Tibial artery (tissue), 4 donors: ENCODE results near the gene CACTIN.

Experiments used
- DNase-seq, 2 donors: peaks; one replicate each; pipeline ENCODE4 v3.0.0-alpha.2; 2019
- H3K27ac ChIP-seq, 2 donors: fragments of 200-600 bp; sonication (generic) in 1 of 2; 1 replicate in 1 of 2; 2 replicates in 1 of 2; pipeline ENCODE4 v1.5.1; 2018 to 2019; ENCODE audit warnings: mild to moderate bottlenecking in 1 of 2
- H3K27me3 ChIP-seq, 2 donors: fragments of 200-600 bp; sonication (generic) in 1 of 2; one replicate each; pipeline versions ENCODE4 v1.5.1 to v1.6.0; 2016 to 2019
- H3K36me3 ChIP-seq, 3 donors: fragments of 200-600 bp; sonication (generic) in 2 of 3; one replicate each; pipeline ENCODE4 v1.5.1; 2016 to 2019; ENCODE audit warnings: mild to moderate bottlenecking in 2 of 3
- H3K4me1 ChIP-seq, 4 donors: fragments of 200-600 bp; sonication (generic) in 2 of 4; 1 replicate in 3 of 4; 2 replicates in 1 of 4; pipeline ENCODE4 v1.5.1; 2016 to 2019
- H3K4me3 ChIP-seq, 2 donors: fragments of 200-600 bp; sonication (generic) in 1 of 2; 1 replicate in 1 of 2; 2 replicates in 1 of 2; pipeline ENCODE4 v1.5.1; 2018 to 2019; ENCODE audit warnings: mild to moderate bottlenecking in 2 of 2
- H3K9me3 ChIP-seq, 3 donors: fragments of 200-600 bp; sonication (generic) in 1 of 3; one replicate each; pipeline ENCODE4 v1.5.1; 2016 to 2019
- CTCF ChIP-seq, 2 experiments: fragments of 200-600 bp in 1 of 2; fragments of 450-650 bp in 1 of 2; IDR thresholded peaks; one replicate each; pipeline ENCODE4 v1.5.1; 2017 to 2019; ENCODE audit warnings: antibody characterized with exemption in 2 of 2, mild to moderate bottlenecking in 1 of 2, moderate library complexity in 1 of 2
- intact Hi-C: fragments of 100-400 bp; cut with DNase I; formaldehyde crosslinking; loops from one replicate; pipeline ENCODE4 v1.15.0; 2023; ENCODE audit warnings: low total_unique reads

CACTIN gene

GRCh38 chr19:3609779-3610719 is 16.5 kb downstream of the CACTIN start:
- peaks cover 9 to 45% (median 24%) of the 10 kb centered on the region in 3 donors for H3K36me3 ChIP-seq
- H3K27ac ChIP-seq = peak overlapping the region; percentile 96 to 97
- no peaks in the 10 kb centered on the region for H3K27me3 ChIP-seq
- H3K4me3 ChIP-seq = no peak overlapping the region
- H3K4me1 ChIP-seq = peaks cover 0 to 50% (median 38%) of the 10 kb centered on the region in 4 donors
- TF ChIP-seq CTCF (IDR thresholded peaks at IDR 0.05) = no peak
- intact Hi-C loops = loop anchor here (10.0 kb wide), 1 partner anchor 145 kb away; no protein-coding TSS in a partner anchor
- no peaks in the 10 kb centered on the region for H3K9me3 ChIP-seq
- no peak for DNase-seq

- peak overlapping the region; percentile 7 to 19 for H3K4me3 ChIP-seq
- H3K4me1 ChIP-seq = peaks cover 0 to 63% (median 49%) of the 10 kb centered on the region in 4 donors
- peaks cover 9 to 33% (median 24%) of the 10 kb centered on the region in 3 donors for H3K36me3 ChIP-seq
- intact Hi-C loops = loop anchor here (10.0 kb wide), 1 partner anchor 144 kb away; no protein-coding TSS in a partner anchor
- no peaks in the 10 kb centered on the region for H3K27me3 ChIP-seq
- no peak for TF ChIP-seq CTCF (IDR thresholded peaks at IDR 0.05)
- DNase-seq = peak in 1 of 2 donors; percentile 83
- peak overlapping the region; percentile 96 to 97 for H3K27ac ChIP-seq
- no peaks in the 10 kb centered on the region for H3K9me3 ChIP-seq
These were observed 17.8 kb downstream of the CACTIN start for GRCh38 chr19:3608750-3609322.

GRCh38 chr19:3608079-3608641 is 18.4 kb downstream of the CACTIN start:
- H3K27ac ChIP-seq = peak overlapping the region; percentile 96 to 97
- no peak for DNase-seq
- no peaks in the 10 kb centered on the region for H3K9me3 ChIP-seq
- no peak for TF ChIP-seq CTCF (IDR thresholded peaks at IDR 0.05)
- H3K27me3 ChIP-seq = no peaks in the 10 kb centered on the region
- H3K36me3 ChIP-seq = peaks cover 9 to 26% (median 22%) of the 10 kb centered on the region in 3 donors
- intact Hi-C loops = loop anchor here (10.0 kb wide), 1 partner anchor 143 kb away; no protein-coding TSS in a partner anchor
- H3K4me1 ChIP-seq = peaks cover 0 to 69% (median 56%) of the 10 kb centered on the region in 4 donors
- H3K4me3 ChIP-seq = peak overlapping the region; percentile 84 to 88

GRCh38 chr19:3607303-3608078 is 19.1 kb downstream of the CACTIN start:
- TF ChIP-seq CTCF (IDR thresholded peaks at IDR 0.05) = no peak
- intact Hi-C loops = loop anchor here (10.0 kb wide), 1 partner anchor 143 kb away; no protein-coding TSS in a partner anchor
- Histone ChIP-seq H3K9me3 (no peaks in the 10 kb centered on the region), H3K27ac (peak overlapping the region; percentile 96 to 97), H3K4me1 (peaks cover 0 to 76% (median 59%) of the 10 kb centered on the region in 4 donors), H3K4me3 (peak overlapping the region; percentile 84 to 88), H3K36me3 (peaks cover 9 to 20% (median 15%) of the 10 kb centered on the region in 3 donors), H3K27me3 (no peaks in the 10 kb centered on the region)
- peak in 1 of 2 donors; percentile 86 for DNase-seq
